Suprapubic skin (tissue), 4 donors: Measurements from ENCODE around the gene POU3F3. TPM values are rescaled to one million over a fixed set of nuclear protein-coding genes. Genes with fewer than 3 reads are reported as not detected.

Source experiments
- DNase-seq, 2 donors: peaks; one replicate each; pipeline ENCODE4 v3.0.0-alpha.2; 2019; ENCODE audit warnings: low spot score in 2 of 2
- H3K27ac ChIP-seq: fragments of 200-600 bp; sonication (generic); one replicate; pipeline ENCODE4 v1.5.1; 2019
- H3K27me3 ChIP-seq: fragments of 200-600 bp; sonication (generic); one replicate; pipeline ENCODE4 v1.5.1; 2019
- H3K36me3 ChIP-seq: fragments of 200-600 bp; sonication (generic); one replicate; pipeline ENCODE4 v1.5.1; 2019
- H3K4me1 ChIP-seq: fragments of 200-600 bp; sonication (generic); one replicate; pipeline ENCODE4 v1.5.1; 2019
- H3K4me3 ChIP-seq: fragments of 200-600 bp; sonication (generic); one replicate; pipeline ENCODE4 v1.5.1; 2019; ENCODE audit warnings: mild to moderate bottlenecking
- H3K9me3 ChIP-seq: fragments of 200-600 bp; sonication (generic); one replicate; pipeline ENCODE4 v1.5.1; 2019
- CTCF ChIP-seq, 2 donors: fragments of 200-600 bp in 1 of 2; fragments of 450-650 bp in 1 of 2; sonication (generic) in 1 of 2; IDR thresholded peaks; one replicate each; pipeline ENCODE4 v1.5.1; 2016 to 2019; ENCODE audit warnings: antibody characterized with exemption in 2 of 2, mild to moderate bottlenecking in 1 of 2, moderate library complexity in 1 of 2
- EP300 ChIP-seq: sonication (generic); formaldehyde crosslinking; IDR thresholded peaks from one replicate; pipeline ENCODE4 v1.6.1; 2017; ENCODE audit warnings: antibody characterized with exemption
- POLR2A ChIP-seq, 2 donors: fragments of 450-650 bp; IDR thresholded peaks; one replicate each; pipeline ENCODE4 v1.6.1; 2017; ENCODE audit warnings: antibody characterized with exemption in 2 of 2, mild to moderate bottlenecking in 2 of 2, moderate library complexity in 2 of 2
- POLR2AphosphoS5 ChIP-seq, 3 donors: sonication (generic); formaldehyde crosslinking; IDR thresholded peaks; one replicate each; pipeline ENCODE4 v1.6.1; 2017; ENCODE audit warnings: antibody characterized with exemption in 3 of 3
- WGBS: methylation state at CpG from one replicate; pipeline ENCODE4 v1.1.5; 2018; 5-methylcytosine and 5-hydroxymethylcytosine counted together
- total RNA-seq, 4 donors: library from RNA; depleted of rRNA; stranded (reverse); fragments of >200 nt; gene quantifications; one replicate each; pipeline ENCODE4 v1.1.0, GENCODE V29; 2016

The POU3F3 gene
- total RNA-seq, 4 donors from 2014 or later, result 0.30 to 1.5 (median 0.84) TPM

DNA sequence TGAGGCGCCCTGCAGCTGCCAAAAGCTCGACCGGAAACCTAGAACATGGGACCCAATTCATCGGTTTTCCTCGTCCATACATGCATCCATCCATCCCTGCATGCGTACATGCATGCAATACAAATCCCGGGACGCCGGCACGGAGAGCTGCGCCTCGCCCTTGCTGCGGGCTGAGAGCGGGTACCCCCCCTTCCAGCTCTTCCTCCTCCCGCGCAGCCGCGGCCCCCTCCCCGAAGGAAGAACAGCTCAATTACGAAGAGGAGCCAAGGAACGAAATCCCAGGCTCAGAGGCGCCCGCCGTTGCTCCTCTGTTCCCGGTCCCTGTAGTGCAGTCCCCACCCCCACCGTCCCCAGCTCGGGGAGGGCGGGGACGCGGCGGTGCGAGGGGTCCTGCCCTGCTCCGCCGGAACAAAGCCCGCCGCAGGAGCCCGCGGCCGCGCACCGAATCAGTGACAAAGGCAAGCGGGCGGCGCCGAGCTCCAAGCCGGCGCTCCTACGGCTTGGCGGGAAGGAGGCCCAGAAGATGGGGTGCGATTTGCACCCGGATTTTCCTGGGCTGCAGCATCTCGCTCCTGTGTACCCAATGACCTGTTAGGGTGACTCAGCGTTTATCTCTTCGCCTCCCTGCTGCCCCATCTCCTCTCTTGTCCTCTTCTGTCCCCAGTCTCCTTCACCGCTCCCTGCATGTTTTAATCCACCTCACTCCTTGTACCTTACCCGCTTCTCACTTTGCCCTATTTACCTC lies 8.9 kb upstream of the POU3F3 start:
- no peaks in the 10 kb centered on the region for H3K9me3 ChIP-seq
- peaks cover 37% of the 10 kb centered on the region for H3K4me1 ChIP-seq
- DNase-seq, result no peak
- H3K27ac ChIP-seq, result no peak overlapping the region
- H3K4me3 ChIP-seq, result peak overlapping the region; percentile 27
- 2% methylated on average over 26 of the region's 56 CpGs for WGBS
- peaks cover 97% of the 10 kb centered on the region for H3K27me3 ChIP-seq
- TF ChIP-seq POLR2AphosphoS5 (IDR thresholded peaks at IDR 0.05), result no peak
- TF ChIP-seq CTCF (IDR thresholded peaks at IDR 0.05), result no peak
- no peak for TF ChIP-seq EP300
- no peak for TF ChIP-seq POLR2A (IDR thresholded peaks at IDR 0.05)
- H3K36me3 ChIP-seq, result no peaks in the 10 kb centered on the region

GRCh38 chr2:104845552-104845931 lies 8.4 kb upstream of the POU3F3 start:
- TF ChIP-seq EP300, result no peak
- WGBS, result 20% methylated on average over 13 of the region's 13 CpGs
- H3K27me3 ChIP-seq, result peaks cover 98% of the 10 kb centered on the region
- no peak overlapping the region for H3K27ac ChIP-seq
- no peak overlapping the region for H3K4me3 ChIP-seq
- H3K4me1 ChIP-seq, result peaks cover 37% of the 10 kb centered on the region
- no peak for DNase-seq
- H3K36me3 ChIP-seq, result no peaks in the 10 kb centered on the region
- no peaks in the 10 kb centered on the region for H3K9me3 ChIP-seq

- WGBS, result 17% methylated on average over 16 of the region's 16 CpGs
- H3K4me1 ChIP-seq, result peaks cover 37% of the 10 kb centered on the region
- TF ChIP-seq EP300 (no peak), POLR2AphosphoS5 (IDR thresholded peaks at IDR 0.05) (no peak), POLR2A (IDR thresholded peaks at IDR 0.05) (no peak), CTCF (IDR thresholded peaks at IDR 0.05) (no peak)
- H3K27me3 ChIP-seq, result peaks cover 99% of the 10 kb centered on the region
- no peak overlapping the region for H3K4me3 ChIP-seq
- no peak overlapping the region for H3K27ac ChIP-seq
- H3K9me3 ChIP-seq, result no peaks in the 10 kb centered on the region
- no peaks in the 10 kb centered on the region for H3K36me3 ChIP-seq
- no peak for DNase-seq
Observed at GRCh38 chr2:104845946-104846785, 7.7 kb upstream of the POU3F3 start.

GRCh38 chr2:104846786-104847585 lies 6.9 kb upstream of the POU3F3 start:
- no peaks in the 10 kb centered on the region for H3K9me3 ChIP-seq
- H3K27ac ChIP-seq, result no peak overlapping the region
- H3K4me3 ChIP-seq, result no peak overlapping the region
- no peaks in the 10 kb centered on the region for H3K36me3 ChIP-seq
- H3K4me1 ChIP-seq, result peaks cover 45% of the 10 kb centered on the region
- peaks cover 100% of the 10 kb centered on the region for H3K27me3 ChIP-seq
- TF ChIP-seq EP300, result no peak
- no peak for TF ChIP-seq POLR2AphosphoS5 (IDR thresholded peaks at IDR 0.05)
- no peak for TF ChIP-seq POLR2A (IDR thresholded peaks at IDR 0.05)
- TF ChIP-seq CTCF (IDR thresholded peaks at IDR 0.05), result no peak
- WGBS, result 32% methylated on average over 9 of the region's 9 CpGs
- no peak for DNase-seq

- 21% methylated on average over 5 of the region's 5 CpGs for WGBS
- no peaks in the 10 kb centered on the region for H3K9me3 ChIP-seq
- peaks cover 50% of the 10 kb centered on the region for H3K4me1 ChIP-seq
- H3K27me3 ChIP-seq, result peaks cover 100% of the 10 kb centered on the region
- DNase-seq, result no peak
- no peak overlapping the region for H3K27ac ChIP-seq
- H3K36me3 ChIP-seq, result no peaks in the 10 kb centered on the region
- H3K4me3 ChIP-seq, result no peak overlapping the region
- TF ChIP-seq CTCF (IDR thresholded peaks at IDR 0.05) (no peak), POLR2A (IDR thresholded peaks at IDR 0.05) (no peak), POLR2AphosphoS5 (IDR thresholded peaks at IDR 0.05) (no peak), EP300 (no peak)
Observed at GRCh38 chr2:104847586-104848160, 6.2 kb upstream of the POU3F3 start.
